Neural progenitor cell (in vitro differentiated cells): ENCODE measurements around the gene INSIG1. TPM values are rescaled to one million over a fixed set of nuclear protein-coding genes. Genes with fewer than 3 reads are reported as not detected.

ENCODE experiments used
- DNase-seq: peaks from one replicate; pipeline ENCODE4 v3.0.0-alpha.2; 2016; ENCODE audit warnings: low spot score
- H2AFZ ChIP-seq: fragments of 200-600 bp; sonication (generic); replicated peaks from 2 replicates; pipeline ENCODE4 v1.6.1; 2016; ENCODE audit warnings: antibody characterized with exemption
- H3F3A ChIP-seq: fragments of 200-600 bp; sonication (generic); 2 replicates; pipeline ENCODE4 v1.6.1; 2016; ENCODE audit warnings: antibody characterized with exemption, low read depth
- H3K27ac ChIP-seq: fragments of 200-600 bp; sonication (generic); 2 replicates; pipeline ENCODE4 v1.5.1; 2016; ENCODE audit warnings: mild to moderate bottlenecking
- H3K27me3 ChIP-seq: fragments of 200-600 bp; sonication (generic); 2 replicates; pipeline ENCODE4 v1.6.1; 2016; ENCODE audit warnings: mild to moderate bottlenecking, moderate library complexity
- H3K36me3 ChIP-seq: fragments of 200-600 bp; sonication (generic); 2 replicates; pipeline ENCODE4 v1.5.1; 2016
- H3K4me1 ChIP-seq: fragments of 200-600 bp; sonication (generic); 2 replicates; pipeline ENCODE4 v1.6.1; 2016; ENCODE audit warnings: mixed run types
- H3K4me2 ChIP-seq: fragments of 200-600 bp; sonication (generic); 2 replicates; pipeline ENCODE4 v1.6.1; 2016
- H3K4me3 ChIP-seq: fragments of 200-600 bp; sonication (generic); 2 replicates; pipeline ENCODE4 v1.5.1; 2016
- H3K79me2 ChIP-seq: fragments of 200-600 bp; sonication (generic); 2 replicates; pipeline ENCODE4 v1.6.1; 2016; ENCODE audit warnings: low read depth
- H3K9ac ChIP-seq: fragments of 200-600 bp; sonication (generic); 2 replicates; pipeline ENCODE4 v1.6.1; 2016
- H3K9me3 ChIP-seq: fragments of 200-600 bp; sonication (generic); 2 replicates; pipeline ENCODE4 v1.5.1; 2016; ENCODE audit warnings: low read depth
- H4K20me1 ChIP-seq: fragments of 200-600 bp; sonication (generic); 2 replicates; pipeline ENCODE4 v1.6.1; 2016; ENCODE audit warnings: low read depth
- H3K27ac Mint-ChIP-seq: 3 replicates; pipeline ENCODE4 v1.8.0; 2021; ENCODE audit warnings: mixed read lengths
- H3K27me3 Mint-ChIP-seq: 2 replicates; pipeline ENCODE4 v1.8.0; 2022; ENCODE audit warnings: low read depth, mild to moderate bottlenecking, inconsistent platforms, moderate library complexity, mixed read lengths; ENCODE audit not compliant: insufficient read depth
- H3K36me3 Mint-ChIP-seq: 3 replicates; pipeline ENCODE4 v1.8.0; 2021; ENCODE audit warnings: mixed read lengths
- H3K4me1 Mint-ChIP-seq: 3 replicates; pipeline ENCODE4 v1.8.0; 2021; ENCODE audit warnings: mixed read lengths
- H3K4me3 Mint-ChIP-seq: 3 replicates; pipeline ENCODE4 v1.8.0; 2021; ENCODE audit warnings: mild to moderate bottlenecking, moderate library complexity, mixed read lengths
- H3K9me3 Mint-ChIP-seq: 3 replicates; pipeline ENCODE4 v1.8.0; 2020; ENCODE audit warnings: mixed read lengths
- CTCF ChIP-seq: fragments of 200-600 bp; sonication (generic); IDR thresholded peaks from 2 replicates; pipeline ENCODE4 v1.5.1; 2017; ENCODE audit warnings: antibody characterized with exemption, mild to moderate bottlenecking
- EZH2 ChIP-seq: fragments of 200-600 bp; sonication (generic); IDR thresholded peaks from 2 replicates; pipeline ENCODE4 v1.6.1; 2017; ENCODE audit warnings: antibody characterized with exemption, mild to moderate bottlenecking, moderate library complexity
- EZH2phosphoT487 ChIP-seq: fragments of 200-600 bp; sonication (generic); IDR thresholded peaks from 2 replicates; pipeline ENCODE4 v1.6.1; 2017; ENCODE audit warnings: antibody characterized with exemption
- total RNA-seq: library from RNA; depleted of rRNA; stranded (reverse); fragments of >200 nt; gene quantifications from 2 replicates; pipeline ENCODE4 v1.2.3, GENCODE V29; 2015; ENCODE audit warnings: low replicate concordance

Gene INSIG1
- total RNA-seq, 1 donor from 2014 or later = 94.3 TPM

- Histone ChIP-seq H3K36me3 (no peaks in the 10 kb centered on the region), H3K4me3 (no peak overlapping the region), H2AFZ (no peak overlapping the region), H3K4me2 (no peak overlapping the region), H3F3A (peaks cover 15% of the 10 kb centered on the region), H3K9ac (no peak overlapping the region), H3K79me2 (peaks cover 16% of the 10 kb centered on the region), H4K20me1 (peaks cover 9% of the 10 kb centered on the region), H3K9me3 (no peaks in the 10 kb centered on the region), H3K27ac (no peak overlapping the region), H3K4me1 (peaks cover 9% of the 10 kb centered on the region), H3K27me3 (no peaks in the 10 kb centered on the region)
- Mint-ChIP-seq H3K4me1 (peaks cover 22% of the 10 kb centered on the region), H3K27me3 (peaks cover 14% of the 10 kb centered on the region), H3K4me3 (no peak overlapping the region), H3K27ac (peak overlapping the region; percentile 46), H3K36me3 (peaks cover 5% of the 10 kb centered on the region), H3K9me3 (peaks cover 19% of the 10 kb centered on the region)
- no peak for TF ChIP-seq EZH2phosphoT487
- no peak for TF ChIP-seq CTCF
- TF ChIP-seq EZH2 = no peak
- no peak for DNase-seq
Measured at GRCh38 chr7:155293721-155294510, 3.8 kb upstream of the INSIG1 start.

- peaks cover 5% of the 10 kb centered on the region for H3K36me3 Mint-ChIP-seq
- TF ChIP-seq EZH2phosphoT487 (no peak), CTCF (no peak), EZH2 (no peak)
Measured at GRCh38 chr7:155294511-155294778, 3.2 kb upstream of the INSIG1 start.

GRCh38 chr7:155295511-155295910 lies 2.2 kb upstream of the INSIG1 start:
- no peaks in the 10 kb centered on the region for H3K9me3 ChIP-seq
- peaks cover 19% of the 10 kb centered on the region for H3K9me3 Mint-ChIP-seq
- TF ChIP-seq EZH2 = no peak
- TF ChIP-seq EZH2phosphoT487 = no peak
- TF ChIP-seq CTCF = no peak
- H3F3A ChIP-seq = peaks cover 19% of the 10 kb centered on the region
- H3K9ac ChIP-seq = no peak overlapping the region
- H3K27ac Mint-ChIP-seq = no peak overlapping the region
- no peak overlapping the region for H3K4me2 ChIP-seq
- no peaks in the 10 kb centered on the region for H3K27me3 ChIP-seq
- no peaks in the 10 kb centered on the region for H3K36me3 ChIP-seq
- no peak overlapping the region for H3K27ac ChIP-seq
- peak overlapping the region; percentile 90 for H3K4me3 ChIP-seq
- DNase-seq = no peak
- peaks cover 27% of the 10 kb centered on the region for H3K4me1 Mint-ChIP-seq
- peaks cover 20% of the 10 kb centered on the region for H3K4me1 ChIP-seq
- peaks cover 10% of the 10 kb centered on the region for H3K36me3 Mint-ChIP-seq
- H4K20me1 ChIP-seq = peaks cover 25% of the 10 kb centered on the region
- peaks cover 32% of the 10 kb centered on the region for H3K79me2 ChIP-seq
- H3K4me3 Mint-ChIP-seq = peak overlapping the region; percentile 84
- H3K27me3 Mint-ChIP-seq = peaks cover 16% of the 10 kb centered on the region
- no peak overlapping the region for H2AFZ ChIP-seq

More at GRCh38 chr7:155294511-155294778, 3.2 kb upstream of the INSIG1 start:
- Histone ChIP-seq H4K20me1 (peaks cover 14% of the 10 kb centered on the region), H3K4me1 (peaks cover 9% of the 10 kb centered on the region), H3F3A (peaks cover 19% of the 10 kb centered on the region), H3K4me3 (no peak overlapping the region), H3K4me2 (no peak overlapping the region), H3K36me3 (no peaks in the 10 kb centered on the region), H3K79me2 (peaks cover 21% of the 10 kb centered on the region), H3K9me3 (no peaks in the 10 kb centered on the region), H3K27ac (no peak overlapping the region), H3K9ac (no peak overlapping the region), H2AFZ (no peak overlapping the region), H3K27me3 (no peaks in the 10 kb centered on the region)
- H3K9me3 Mint-ChIP-seq = peaks cover 19% of the 10 kb centered on the region
- no peak overlapping the region for H3K27ac Mint-ChIP-seq
- peaks cover 19% of the 10 kb centered on the region for H3K4me1 Mint-ChIP-seq
- H3K4me3 Mint-ChIP-seq = no peak overlapping the region
- peaks cover 14% of the 10 kb centered on the region for H3K27me3 Mint-ChIP-seq
- no peak for DNase-seq
